AG09309 (cell line): ENCODE measurements around the gene FAM53A.

Experiments used
- DNase-seq: peaks from one replicate; pipeline ENCODE4 v3.0.0-alpha.2; 2010; ENCODE audit warnings: low read depth
- H3K4me3 ChIP-seq: 2 replicates; pipeline ENCODE4 v1.5.1; 2011; ENCODE audit warnings: mild to moderate bottlenecking, low read depth, low read length, moderate library complexity; ENCODE audit not compliant: control insufficient read depth
- CTCF ChIP-seq: IDR thresholded peaks from 2 replicates; pipeline ENCODE4 v1.5.1; 2011; ENCODE audit warnings: mild to moderate bottlenecking, low read depth, low read length, inconsistent platforms; ENCODE audit not compliant: insufficient read depth, control insufficient read depth; ENCODE audit errors: missing control alignments

Gene FAM53A

DNA sequence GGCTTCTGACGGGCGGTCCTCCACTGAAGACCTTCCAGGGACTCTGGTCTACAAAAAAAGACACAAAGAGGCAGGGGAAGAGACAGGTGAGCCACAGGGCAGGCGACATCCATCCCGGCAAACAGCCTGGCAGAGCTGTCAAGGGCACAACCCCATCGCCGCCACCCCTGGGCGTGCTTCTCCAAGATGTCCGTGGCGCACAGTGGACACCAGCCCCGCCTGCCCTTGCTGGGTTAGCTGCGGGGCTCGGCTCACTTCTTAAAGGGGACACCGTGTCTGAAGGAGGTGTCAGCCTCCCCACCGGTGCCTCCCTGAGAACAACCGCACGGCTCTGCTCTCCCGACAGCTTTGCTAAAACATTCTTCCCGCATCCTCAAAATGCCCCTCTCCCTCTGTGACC is 28.4 kb downstream of the FAM53A start:
- DNase-seq = no peak
- H3K4me3 ChIP-seq = no peak overlapping the region
- no peak for TF ChIP-seq CTCF

- DNase-seq = no peak
- no peak for TF ChIP-seq CTCF
- no peak overlapping the region for H3K4me3 ChIP-seq
These were observed 29.0 kb downstream of the FAM53A start for GRCh38 chr4:1655081-1655480.

GRCh38 chr4:1654216-1654955 is 29.7 kb downstream of the FAM53A start:
- DNase-seq = no peak
- no peak for TF ChIP-seq CTCF
- no peak overlapping the region for H3K4me3 ChIP-seq

GRCh38 chr4:1653776-1654175 is 30.3 kb downstream of the FAM53A start:
- DNase-seq = no peak
- no peak overlapping the region for H3K4me3 ChIP-seq
- no peak for TF ChIP-seq CTCF

GRCh38 chr4:1652088-1652487 is 32.0 kb downstream of the FAM53A start:
- no peak for DNase-seq
- no peak for TF ChIP-seq CTCF
- H3K4me3 ChIP-seq = no peak overlapping the region

DNA sequence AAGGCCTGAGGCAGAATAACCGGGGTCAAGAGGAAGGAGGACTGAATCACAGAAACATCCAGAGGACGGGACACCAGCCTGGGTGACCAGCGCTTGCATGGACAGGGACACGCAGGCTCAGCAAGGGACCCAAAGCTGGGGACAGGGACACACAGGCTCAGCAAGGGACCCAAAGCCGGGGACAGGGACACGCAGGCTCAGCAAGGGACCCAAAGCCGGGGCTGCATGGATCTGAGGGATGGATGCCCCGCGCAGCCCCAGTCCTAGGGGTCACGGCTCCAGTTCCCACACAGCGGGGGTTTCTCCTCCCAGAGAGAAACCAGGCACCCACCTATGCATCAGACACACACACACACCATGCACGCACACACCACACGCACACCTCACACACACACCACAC is 32.5 kb downstream of the FAM53A start:
- TF ChIP-seq CTCF = no peak
- H3K4me3 ChIP-seq = no peak overlapping the region
- no peak for DNase-seq
